ENCODE measurements around the gene KIF26A. TPM values are rescaled to one million over a fixed set of nuclear protein-coding genes. Genes with fewer than 3 reads are reported as not detected.

KIF26A gene
- total and polyA plus RNA-seq, 8 donors, result 0.65 to 21.7 (median 1.5) TPM

DNA sequence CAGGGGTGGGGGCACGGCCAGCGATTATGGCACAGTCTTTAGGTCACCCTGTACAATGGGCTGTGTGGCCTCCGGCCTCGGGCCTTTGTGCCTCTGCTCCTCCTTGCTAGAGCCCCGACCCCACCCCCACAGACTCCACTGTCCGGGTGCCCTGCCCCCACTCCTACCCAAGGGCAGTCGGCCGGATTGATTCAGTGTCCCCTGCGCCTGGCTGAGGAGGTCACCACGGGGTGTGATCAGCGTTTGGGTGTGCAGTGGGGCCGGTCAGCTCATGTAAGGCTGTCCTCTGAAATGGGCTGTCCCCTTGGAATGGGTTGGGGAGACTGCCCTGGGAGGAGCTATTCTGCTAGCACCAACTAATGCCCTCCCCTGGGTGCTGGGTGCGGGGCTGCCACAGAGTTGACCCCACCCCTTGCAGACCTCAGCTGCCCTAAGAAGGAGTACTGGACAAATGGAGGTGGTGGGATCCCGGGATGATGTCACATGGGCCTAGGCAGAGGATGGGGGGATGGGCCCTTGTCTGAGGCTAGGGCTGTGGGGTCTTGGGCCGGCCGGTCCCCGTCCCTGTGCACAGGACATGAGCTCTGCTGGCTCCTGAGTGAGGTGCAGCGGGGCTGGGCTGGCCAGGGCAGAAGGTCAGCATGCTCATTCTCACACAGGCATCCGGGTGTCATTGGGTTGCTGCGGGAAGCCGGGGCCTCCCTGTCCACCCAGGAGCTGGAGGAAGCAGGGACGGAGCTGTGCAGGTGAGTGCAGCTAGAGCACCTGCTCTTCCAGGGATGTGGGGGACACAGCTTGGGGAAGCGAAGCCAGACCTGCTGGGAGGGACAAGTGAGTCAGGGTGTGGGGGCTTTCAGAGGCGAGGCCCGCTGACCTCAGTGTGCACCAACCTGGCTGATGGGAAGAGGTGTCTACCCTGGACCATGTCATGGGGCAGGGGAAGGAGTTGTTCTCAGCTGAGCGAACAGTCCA lies 29.5 kb upstream of the KIF26A start:
- DNase-seq, result peak; percentile 18 to 26
- Histone ChIP-seq H3K4me1 (peaks cover 0 to 74% (median 64%) of the 10 kb centered on the region in 4 donors), H3K36me3 (no peaks in the 10 kb centered on the region), H3K9me3 (no peaks in the 10 kb centered on the region), H3K4me3 (no peak overlapping the region), H3K27me3 (peaks cover 0 to 28% (median 0%) of the 10 kb centered on the region in 3 donors), H3K27ac (no peak overlapping the region)
- intact Hi-C loops (cut with DNase I; ENCODE audit: low total_unique reads), result no loop called here
- TF ChIP-seq, protein P1, sequence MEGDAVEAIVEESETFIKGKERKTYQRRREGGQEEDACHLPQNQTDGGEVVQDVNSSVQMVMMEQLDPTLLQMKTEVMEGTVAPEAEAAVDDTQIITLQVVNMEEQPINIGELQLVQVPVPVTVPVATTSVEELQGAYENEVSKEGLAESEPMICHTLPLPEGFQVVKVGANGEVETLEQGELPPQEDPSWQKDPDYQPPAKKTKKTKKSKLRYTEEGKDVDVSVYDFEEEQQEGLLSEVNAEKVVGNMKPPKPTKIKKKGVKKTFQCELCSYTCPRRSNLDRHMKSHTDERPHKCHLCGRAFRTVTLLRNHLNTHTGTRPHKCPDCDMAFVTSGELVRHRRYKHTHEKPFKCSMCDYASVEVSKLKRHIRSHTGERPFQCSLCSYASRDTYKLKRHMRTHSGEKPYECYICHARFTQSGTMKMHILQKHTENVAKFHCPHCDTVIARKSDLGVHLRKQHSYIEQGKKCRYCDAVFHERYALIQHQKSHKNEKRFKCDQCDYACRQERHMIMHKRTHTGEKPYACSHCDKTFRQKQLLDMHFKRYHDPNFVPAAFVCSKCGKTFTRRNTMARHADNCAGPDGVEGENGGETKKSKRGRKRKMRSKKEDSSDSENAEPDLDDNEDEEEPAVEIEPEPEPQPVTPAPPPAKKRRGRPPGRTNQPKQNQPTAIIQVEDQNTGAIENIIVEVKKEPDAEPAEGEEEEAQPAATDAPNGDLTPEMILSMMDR (IDR thresholded peaks at IDR 0.05), result no peak
- TF ChIP-seq POLR2A (IDR thresholded peaks at IDR 0.05), result no peak
- no peak for TF ChIP-seq POLR2AphosphoS5 (IDR thresholded peaks at IDR 0.05)
- TF ChIP-seq EP300 (IDR thresholded peaks at IDR 0.05), result no peak
- 35 to 50% (median 42%) methylated on average over 17 to 26 of the region's 26 CpGs for WGBS, 5 donors

DNA sequence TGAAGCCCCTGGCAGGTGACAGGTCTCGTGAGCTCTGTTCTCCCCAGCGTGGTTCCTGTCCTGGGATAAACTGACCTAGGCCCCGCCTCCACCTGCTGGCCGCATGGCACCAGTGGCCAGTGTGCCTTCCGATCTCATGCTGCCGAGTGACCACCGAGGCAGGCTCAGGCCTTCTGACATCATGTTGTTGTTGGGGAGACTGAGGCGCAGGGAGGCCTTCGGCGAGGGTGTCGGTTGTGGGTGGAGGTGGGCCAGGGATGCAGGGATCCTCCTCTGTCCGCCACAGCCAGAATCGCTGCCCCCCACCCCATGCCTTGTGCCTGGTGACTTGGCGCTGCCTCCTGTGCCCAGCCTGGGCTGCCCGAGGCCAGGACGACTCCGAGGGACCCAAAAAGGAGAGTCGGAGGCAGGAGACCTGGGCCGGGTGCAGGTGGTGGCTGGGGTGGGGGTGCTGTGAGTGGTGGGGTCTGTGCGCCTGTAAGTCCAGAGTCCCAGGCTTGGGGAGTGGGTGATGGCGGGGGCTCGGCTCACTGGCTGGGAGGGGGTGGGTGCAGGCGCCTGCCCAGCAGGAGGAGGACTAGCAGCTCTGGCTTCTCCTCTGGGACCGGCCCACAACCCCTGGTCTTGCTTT lies 28.5 kb upstream of the KIF26A start:
- H3K4me3 ChIP-seq, result no peak overlapping the region
- H3K27me3 ChIP-seq, result peaks cover 0 to 33% (median 0%) of the 10 kb centered on the region in 3 donors
- H3K27ac ChIP-seq, result no peak overlapping the region
- H3K4me1 ChIP-seq, result peaks cover 0 to 67% (median 57%) of the 10 kb centered on the region in 4 donors
- WGBS, 5 donors, result 59 to 79% (median 72%) methylated on average over 14 to 24 of the region's 24 CpGs
- no peaks in the 10 kb centered on the region for H3K36me3 ChIP-seq
- intact Hi-C loops (cut with DNase I; ENCODE audit: low total_unique reads), result no loop called here
- TF ChIP-seq EP300 (IDR thresholded peaks at IDR 0.05) (no peak), POLR2A (IDR thresholded peaks at IDR 0.05) (no peak), POLR2AphosphoS5 (IDR thresholded peaks at IDR 0.05) (no peak)
- TF ChIP-seq, protein P1 (IDR thresholded peaks at IDR 0.05), result no peak
- H3K9me3 ChIP-seq, result no peaks in the 10 kb centered on the region
- DNase-seq, result peak; percentile 5 to 24

DNA sequence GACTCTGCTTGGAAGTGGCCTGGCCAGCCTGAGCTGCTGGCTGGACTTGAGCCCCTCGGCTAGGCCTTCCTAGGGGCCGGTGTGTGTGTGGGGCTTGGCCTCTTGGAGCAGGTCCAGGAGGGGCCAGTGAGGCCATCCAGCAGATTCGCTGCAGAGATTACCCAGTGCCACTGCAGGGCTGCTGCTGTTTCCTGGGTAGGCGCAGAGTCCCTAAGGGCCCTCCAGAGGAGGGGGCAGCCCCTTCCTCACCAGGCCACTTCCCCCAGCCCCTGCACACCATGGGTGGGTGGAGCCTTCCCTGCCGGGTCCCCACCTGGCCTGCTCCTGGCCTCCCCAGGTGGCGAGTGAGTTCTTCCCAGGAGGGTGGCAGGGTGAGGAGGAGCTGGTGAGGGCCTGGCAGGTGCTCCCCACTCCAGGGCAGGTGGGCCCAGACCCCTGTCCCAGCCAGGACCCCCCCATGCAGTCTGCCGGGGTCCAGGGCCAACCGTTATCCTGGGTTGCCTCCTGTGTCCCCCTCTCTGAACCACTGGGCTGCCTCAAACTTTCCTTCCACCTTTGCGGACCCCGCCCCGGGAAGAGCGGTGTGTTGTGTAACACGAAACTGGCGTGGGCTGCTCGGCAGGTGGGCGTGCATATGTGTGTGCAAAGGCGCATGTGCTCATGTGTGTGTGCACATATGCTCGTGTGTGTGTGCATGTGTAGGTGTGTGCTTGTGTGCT lies 27.7 kb upstream of the KIF26A start:
- H3K36me3 ChIP-seq, result no peaks in the 10 kb centered on the region
- no peak overlapping the region for H3K4me3 ChIP-seq
- DNase-seq, result peak; percentile 24 to 25
- WGBS, 5 donors, result 32 to 60% (median 37%) methylated on average over 9 to 18 of the region's 18 CpGs
- TF ChIP-seq EP300 (IDR thresholded peaks at IDR 0.05) (no peak), POLR2AphosphoS5 (IDR thresholded peaks at IDR 0.05) (no peak), POLR2A (IDR thresholded peaks at IDR 0.05) (no peak)
- TF ChIP-seq, protein P1 (IDR thresholded peaks at IDR 0.05), result no peak
- peaks cover 0 to 41% (median 0%) of the 10 kb centered on the region in 3 donors for H3K27me3 ChIP-seq
- H3K9me3 ChIP-seq, result no peaks in the 10 kb centered on the region
- H3K4me1 ChIP-seq, result peaks cover 0 to 60% (median 52%) of the 10 kb centered on the region in 4 donors
- no peak overlapping the region for H3K27ac ChIP-seq
- intact Hi-C loops (cut with DNase I; ENCODE audit: low total_unique reads), result no loop called here

Data from stomach (tissue), 9 donors.